GM12878 (cell line): Measurements from ENCODE around the gene ELK3. TPM values are rescaled to one million over a fixed set of nuclear protein-coding genes. Genes with fewer than 3 reads are reported as not detected.

Source experiments
- ATAC-seq: fragments of 200-7000 bp; cut with Tn5 transposase; 3 replicates; pipeline ENCODE4 v1.9.1; 2020; ENCODE audit warnings: mild to moderate bottlenecking, moderate library complexity
- BruUV-seq: library from RNA; stranded (reverse); fragments of 400-500 nt; replicated peaks from 2 replicates; lab custom pipeline; 2021; lab: Mats Ljungman, UMichigan
- CTCF ChIA-PET: fragments of 300-600 bp; sonication (Branson Sonifier 250); formaldehyde crosslinking; extraction: SDS; loops from one replicate; lab custom pipeline; 2021; ENCODE audit warnings: inconsistent platforms; lab: Yijun Ruan, JAX
- POLR2A ChIA-PET: fragments of 350-600 bp; formaldehyde crosslinking; extraction: SDS; loops from one replicate; lab custom pipeline; 2021; ENCODE audit warnings: inconsistent platforms; lab: Charles Lee
- RAD21 ChIA-PET: fragments of 300-600 bp; sonication (Branson Sonifier 250); formaldehyde crosslinking; loops from one replicate; lab custom pipeline; 2023; ENCODE audit warnings: antibody characterized with exemption; ENCODE audit not compliant: unreplicated experiment; lab: Charles Lee
- SMC1A ChIA-PET: fragments of 300-600 bp; sonication (Branson Sonifier 250); formaldehyde crosslinking; loops from one replicate; lab custom pipeline; 2023; ENCODE audit not compliant: unreplicated experiment, uncharacterized antibody; lab: Charles Lee
- DNase-seq: peaks from one replicate; pipeline ENCODE4 v3.0.0-alpha.2; 2011; ENCODE audit warnings: low read depth, low spot score
- FAIRE-seq: peaks from 3 replicates; lab custom pipeline; 2011; peaks lifted over from hg19 to GRCh38; lab: Jason Lieb, UNC
- H2AFZ ChIP-seq: 2 replicates; pipeline ENCODE4 v1.6.0; 2011; ENCODE audit warnings: low read depth, low read length, control low read depth; ENCODE audit not compliant: control insufficient read depth
- H3K27ac ChIP-seq: 2 replicates; pipeline ENCODE4 v1.5.1; 2011; ENCODE audit warnings: control low read depth; ENCODE audit not compliant: control insufficient read depth, insufficient read depth
- H3K27me3 ChIP-seq, 2 experiments: replicated peaks in 1 of 2; 2 replicates each; pipeline versions ENCODE4 v1.6.0 to v1.6.1; 2011; ENCODE audit warnings: low read length in 1 of 2; ENCODE audit not compliant: control insufficient read depth in 2 of 2, insufficient read depth in 2 of 2
- H3K36me3 ChIP-seq, 2 experiments: 2 replicates each; pipeline ENCODE4 v1.5.1; 2011; ENCODE audit warnings: low read length in 1 of 2; ENCODE audit not compliant: control insufficient read depth in 2 of 2, insufficient read depth in 2 of 2
- H3K4me1 ChIP-seq: 2 replicates; pipeline ENCODE4 v1.6.1; 2011; ENCODE audit warnings: mild to moderate bottlenecking, low read length, moderate library complexity, mixed read lengths; ENCODE audit not compliant: control insufficient read depth, insufficient read depth
- H3K4me2 ChIP-seq: 2 replicates; pipeline ENCODE4 v1.6.0; 2011; ENCODE audit warnings: control low read depth; ENCODE audit not compliant: control insufficient read depth, insufficient read depth
- H3K4me3 ChIP-seq: fragments of 200-600 bp; sonication (generic); 2 replicates; pipeline ENCODE4 v1.5.1; 2016
- H3K79me2 ChIP-seq: 2 replicates; pipeline ENCODE4 v1.6.0; 2011; ENCODE audit warnings: low read length; ENCODE audit not compliant: control insufficient read depth, insufficient read depth
- H3K9ac ChIP-seq: 2 replicates; pipeline ENCODE4 v1.8.0; 2011; ENCODE audit warnings: low read length, control low read depth, mixed read lengths; ENCODE audit not compliant: control insufficient read depth, insufficient read depth
- H3K9me3 ChIP-seq: replicated peaks from 3 replicates; pipeline ENCODE4 v1.5.1; 2011; ENCODE audit warnings: mild to moderate bottlenecking, low read length; ENCODE audit not compliant: control insufficient read depth, insufficient read depth
- H4K20me1 ChIP-seq: 2 replicates; pipeline ENCODE4 v1.6.0; 2011; ENCODE audit not compliant: control insufficient read depth, insufficient read depth
- ATF3 ChIP-seq: IDR thresholded peaks from 2 replicates; pipeline ENCODE4 v1.6.1; 2011; ENCODE audit warnings: low read depth, mild to moderate bottlenecking, low read length, moderate library complexity, borderline replicate concordance; ENCODE audit errors: extremely low read depth
- BACH1 ChIP-seq: fragments of 450-650 bp; IDR thresholded peaks from 2 replicates; pipeline ENCODE4 v1.6.1; 2017; ENCODE audit warnings: mild to moderate bottlenecking, borderline replicate concordance
- BCL11A ChIP-seq: IDR thresholded peaks from 2 replicates; pipeline ENCODE4 v1.6.1; 2011; ENCODE audit warnings: low read depth, low read length
- DPF2 ChIP-seq: fragments of 450-650 bp; IDR thresholded peaks from 2 replicates; pipeline ENCODE4 v1.6.1; 2017; ENCODE audit warnings: mild to moderate bottlenecking
- IKZF2 ChIP-seq, 2 experiments: fragments of 450-650 bp; IDR thresholded peaks; 2 replicates each; pipeline ENCODE4 v1.6.1; 2017; ENCODE audit warnings: mild to moderate bottlenecking in 2 of 2, moderate library complexity in 2 of 2
- MTA3 ChIP-seq: IDR thresholded peaks from 2 replicates; pipeline ENCODE4 v1.6.1; 2012; ENCODE audit warnings: low read length, inconsistent platforms, borderline replicate concordance
- NRF1 ChIP-seq: conservative IDR thresholded peaks from 2 replicates; pipeline ENCODE4 v1.6.1; 2011; ENCODE audit warnings: mild to moderate bottlenecking, low read depth, low read length, improper control_type of control experiment
- POU2F2 ChIP-seq: IDR thresholded peaks from 3 replicates; pipeline ENCODE4 v1.6.1; 2011; ENCODE audit warnings: low read depth, mild to moderate bottlenecking, low read length, borderline replicate concordance
- RUNX3 ChIP-seq: IDR thresholded peaks from 2 replicates; pipeline ENCODE4 v1.6.1; 2012; ENCODE audit warnings: low read length, inconsistent platforms
- TCF12 ChIP-seq: IDR thresholded peaks from 2 replicates; pipeline ENCODE4 v1.6.1; 2011; ENCODE audit warnings: low read depth, mild to moderate bottlenecking, low read length
- YY1 ChIP-seq: IDR thresholded peaks from 2 replicates; pipeline ENCODE4 v1.6.1; 2011; ENCODE audit warnings: low read depth, mild to moderate bottlenecking, low read length
- WGBS: methylation state at CpG from one replicate; pipeline ENCODE4 v1.1.6; 2016; ENCODE audit warnings: low lambda C conversion rate; ENCODE audit not compliant: insufficient replicate concordance, insufficient coverage; ENCODE audit errors: missing lambda C conversion rate; 5-methylcytosine and 5-hydroxymethylcytosine counted together
- in situ Hi-C: fragments of 300-500 bp; cut with MboI; formaldehyde crosslinking; loops from 9 replicates; pipeline ENCODE4 v1.14.3; 2018; ENCODE audit warnings: mixed read lengths
- intact Hi-C: fragments of 100-400 bp; cut with micrococcal nuclease; formaldehyde crosslinking; loops from one replicate; pipeline ENCODE4 v1.14.2; 2022; ENCODE audit not compliant: unreplicated experiment
- polyA plus RNA-seq, 11 experiments: library from polyadenylated mRNA; depleted of rRNA in 4 of 11; unstranded in 6 of 11; stranded (reverse) in 5 of 11; fragments of >200 nt; fragmentation: Nextera tagmentation in 4 of 11; fragmentation: Illumina TruSeq in 1 of 11; extraction: Ambion mirVana in 4 of 11; extraction: Trizol in 1 of 11; gene quantifications; 1 replicate in 1 of 11; 2 replicates in 10 of 11; pipeline versions ENCODE4 v1.2.1 to v1.2.3, GENCODE V29; 2011 to 2016; ENCODE audit warnings: inconsistent platforms in 2 of 11, missing spikeins in 2 of 11, low read depth in 1 of 11
- total RNA-seq, 4 experiments: library from RNA; depleted of rRNA in 3 of 4; stranded (reverse); fragments of >200 nt in 3 of 4; fragmentation: Illumina TruSeq in 1 of 4; extraction: Trizol in 1 of 4; gene quantifications; 2 replicates each; pipeline versions ENCODE4 v1.2.1 to v1.2.3, GENCODE V29; 2013 to 2021
- TF ChIP-seq, protein P1 (sequence below): fragments of 450-650 bp; IDR thresholded peaks from 2 replicates; pipeline ENCODE4 v1.6.1; 2017; ENCODE audit warnings: mild to moderate bottlenecking, low read depth, inconsistent platforms; ENCODE audit not compliant: poor library complexity, severe bottlenecking

The ELK3 gene
- total and polyA plus RNA-seq, 10 of the 15 experiments (the other 5 are each of a cell fraction or from before 2014, with no cell fraction given): 0.37 to 4.8 (median 0.88) TPM

DNA sequence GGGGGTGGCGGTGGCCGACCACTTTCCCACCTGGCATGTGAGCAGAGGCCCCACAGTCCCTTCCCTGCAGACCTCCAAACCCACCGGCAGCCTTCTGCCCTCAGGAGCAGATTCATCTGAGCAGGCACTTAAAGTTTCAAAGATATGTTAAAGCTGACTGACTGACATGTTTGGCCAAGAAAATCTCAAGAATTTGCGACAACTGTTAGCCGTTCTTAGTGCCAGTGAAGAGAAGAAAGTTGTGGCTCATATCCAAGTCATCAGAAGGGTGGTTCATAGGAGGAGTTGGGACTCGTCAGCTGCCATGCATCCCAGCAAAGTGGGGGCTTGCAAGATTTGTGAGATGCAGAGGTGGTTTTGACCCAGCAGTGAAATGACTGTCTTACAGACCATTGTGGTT, 27.2 kb downstream of the ELK3 start:
- H3K36me3 ChIP-seq: no peaks in the 10 kb centered on the region
- no peaks in the 10 kb centered on the region for H3K79me2 ChIP-seq
- H4K20me1 ChIP-seq: no peaks in the 10 kb centered on the region; the same call in 1 of the 2 replicates
- H3K9me3 ChIP-seq: no peaks in the 10 kb centered on the region
- H3K4me3 ChIP-seq: no peak overlapping the region
- ATAC-seq (no peak), DNase-seq (no peak), FAIRE-seq (no peak)
- BruUV-seq: no TSS peak
- POLR2A ChIA-PET: interaction anchor here (0.5 to 1.2 kb wide), 2 partner anchors 23 to 30 kb away, joined by 3 to 6 read pairs; no protein-coding TSS in a partner anchor
- RAD21 ChIA-PET: no interaction called here
- H2AFZ ChIP-seq: no peak overlapping the region
- TF ChIP-seq BCL11A: no peak
- no peak for TF ChIP-seq YY1
- peak; percentile 51 for TF ChIP-seq RUNX3
- no peak overlapping the region for H3K27ac ChIP-seq
- SMC1A ChIA-PET: interaction anchor here (0.6 kb wide), 1 partner anchor 30 kb away, joined by 3 read pairs; no protein-coding TSS in a partner anchor
- intact Hi-C loops (no loop called here), in situ Hi-C loops (no loop called here)
- CTCF ChIA-PET: interaction anchor here (2.6 kb wide), 1 partner anchor 179 kb away, joined by 9 read pairs; the partner anchor contains the start of gene CDK17
- H3K27me3 ChIP-seq: no peaks in the 10 kb centered on the region
- H3K4me2 ChIP-seq: no peak overlapping the region
- peaks cover 6% of the 10 kb centered on the region for H3K4me1 ChIP-seq
- WGBS: 93% methylated on average over 6 of the region's 6 CpGs
- H3K9ac ChIP-seq: no peak overlapping the region

GRCh38 chr12:96223411-96224218, 29.4 kb downstream of the ELK3 start:
- peaks cover 6% of the 10 kb centered on the region for H3K4me1 ChIP-seq
- no peak overlapping the region for H3K9ac ChIP-seq
- H3K27ac ChIP-seq: no peak overlapping the region
- H3K36me3 ChIP-seq: no peaks in the 10 kb centered on the region
- H3K4me2 ChIP-seq: peak overlapping the region; percentile 44
- H2AFZ ChIP-seq: no peak overlapping the region
- ChIA-PET CTCF (interaction anchor here (0.9 to 2.7 kb wide), 5 partner anchors 9 to 293 kb away, joined by 3 to 11 read pairs (median 7); no protein-coding TSS in a partner anchor), SMC1A (interaction anchor here (0.8 to 2.3 kb wide), 6 partner anchors 8 to 292 kb away, joined by 3 to 9 read pairs (median 4); no protein-coding TSS in a partner anchor), RAD21 (interaction anchor here (0.6 to 1.9 kb wide), 7 partner anchors 9 to 293 kb away, joined by 3 to 8 read pairs (median 6); partner anchors contain the start of gene CDK17), POLR2A (interaction anchor here (0.9 to 1.4 kb wide), 4 partner anchors 8 to 293 kb away, joined by 3 to 6 read pairs (median 4); no protein-coding TSS in a partner anchor)
- intact Hi-C loops: no loop called here
- in situ Hi-C loops: no loop called here
- WGBS: 15% methylated on average over 16 of the region's 16 CpGs
- FAIRE-seq (peak; percentile 44), ATAC-seq (peak; percentile 77), DNase-seq (no peak)
- no peak overlapping the region for H3K4me3 ChIP-seq
- H3K9me3 ChIP-seq: no peaks in the 10 kb centered on the region
- no TSS peak for BruUV-seq
- H3K27me3 ChIP-seq: no peaks in the 10 kb centered on the region
- H3K79me2 ChIP-seq: no peaks in the 10 kb centered on the region
- no peaks in the 10 kb centered on the region for H4K20me1 ChIP-seq
- TF ChIP-seq NRF1: no peak
- TF ChIP-seq ATF3: no peak
- 0 out of 3 replicates have a peak, but pooled peaks have one; percentile 35 for TF ChIP-seq POU2F2
- TF ChIP-seq, protein P1, sequence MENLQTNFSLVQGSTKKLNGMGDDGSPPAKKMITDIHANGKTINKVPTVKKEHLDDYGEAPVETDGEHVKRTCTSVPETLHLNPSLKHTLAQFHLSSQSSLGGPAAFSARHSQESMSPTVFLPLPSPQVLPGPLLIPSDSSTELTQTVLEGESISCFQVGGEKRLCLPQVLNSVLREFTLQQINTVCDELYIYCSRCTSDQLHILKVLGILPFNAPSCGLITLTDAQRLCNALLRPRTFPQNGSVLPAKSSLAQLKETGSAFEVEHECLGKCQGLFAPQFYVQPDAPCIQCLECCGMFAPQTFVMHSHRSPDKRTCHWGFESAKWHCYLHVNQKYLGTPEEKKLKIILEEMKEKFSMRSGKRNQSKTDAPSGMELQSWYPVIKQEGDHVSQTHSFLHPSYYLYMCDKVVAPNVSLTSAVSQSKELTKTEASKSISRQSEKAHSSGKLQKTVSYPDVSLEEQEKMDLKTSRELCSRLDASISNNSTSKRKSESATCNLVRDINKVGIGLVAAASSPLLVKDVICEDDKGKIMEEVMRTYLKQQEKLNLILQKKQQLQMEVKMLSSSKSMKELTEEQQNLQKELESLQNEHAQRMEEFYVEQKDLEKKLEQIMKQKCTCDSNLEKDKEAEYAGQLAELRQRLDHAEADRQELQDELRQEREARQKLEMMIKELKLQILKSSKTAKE: peak; percentile 38
- 0 out of 2 replicates have a peak, but pooled peaks have one; percentile 21 for TF ChIP-seq DPF2
- TF ChIP-seq RUNX3: peak; percentile 89
- TF ChIP-seq IKZF2 (IDR thresholded peaks at IDR 0.05): peak; percentile 35 to 47; a peak in 2 of 4 replicates
- TF ChIP-seq MTA3: 0 out of 2 replicates have a peak, but pooled peaks have one; percentile 39
- no peak for TF ChIP-seq BACH1
- TF ChIP-seq TCF12: 0 out of 2 replicates have a peak, but pooled peaks have one; percentile 10
